HepG2 (cell line): ENCODE measurements around the gene MBD3L3. TPM values are rescaled to one million over a fixed set of nuclear protein-coding genes. Genes with fewer than 3 reads are reported as not detected.

Experiments used
- ATF7-NPFF ChIP-seq: sonication (generic); formaldehyde crosslinking; IDR thresholded peaks from 2 replicates; pipeline ENCODE4 v1.8.1; 2023; ENCODE audit warnings: mild to moderate bottlenecking, low read depth, missing genetic modification reagents, moderate library complexity
- ATM ChIP-seq: fragments of 450-650 bp; IDR thresholded peaks from 2 replicates; pipeline ENCODE4 v1.7.1; 2017; ENCODE audit warnings: mild to moderate bottlenecking, borderline replicate concordance
- FOXA3 ChIP-seq: IDR thresholded peaks from 2 replicates; pipeline ENCODE4 v1.6.1; 2016; ENCODE audit warnings: missing genetic modification reagents, missing compliant biosample characterization
- GABPA ChIP-seq, 2 experiments: IDR thresholded peaks; 2 replicates each; pipeline ENCODE4 v1.6.1; 2011 to 2016; ENCODE audit warnings: low read depth in 2 of 2, low read length in 1 of 2, missing biosample characterization in 1 of 2, missing genetic modification characterization in 1 of 2
- IRF2 ChIP-seq: IDR thresholded peaks from 2 replicates; pipeline ENCODE4 v1.6.1; 2018; ENCODE audit warnings: missing genetic modification reagents, missing compliant biosample characterization
- MIXL1 ChIP-seq: IDR thresholded peaks from 2 replicates; pipeline ENCODE4 v1.6.1; 2016
- NFKB2 ChIP-seq: sonication (generic); formaldehyde crosslinking; IDR thresholded peaks from 2 replicates; pipeline ENCODE4 v1.4.0; 2020; ENCODE audit warnings: missing genetic modification reagents, borderline replicate concordance
- PCBP1 ChIP-seq: fragments of 200-400 bp; formaldehyde crosslinking; IDR thresholded peaks from 2 replicates; pipeline ENCODE4 v1.6.1; 2017; ENCODE audit warnings: mild to moderate bottlenecking, low read depth, low read length, borderline replicate concordance
- PHF21A ChIP-seq: sonication (generic); formaldehyde crosslinking; IDR thresholded peaks from 2 replicates; pipeline ENCODE4 v1.5.0; 2020; ENCODE audit warnings: mild to moderate bottlenecking, missing genetic modification reagents
- ZFP91 ChIP-seq: sonication (generic); formaldehyde crosslinking; IDR thresholded peaks from 2 replicates; pipeline ENCODE4 v1.9.0; 2022; ENCODE audit warnings: missing genetic modification reagents, mild to moderate bottlenecking, borderline replicate concordance
- ZNF292 ChIP-seq: sonication (generic); formaldehyde crosslinking; IDR thresholded peaks from 2 replicates; pipeline ENCODE4 v1.8.1; 2022; ENCODE audit warnings: mild to moderate bottlenecking, low read depth, missing genetic modification reagents, borderline replicate concordance
- ZNF329 ChIP-seq: sonication (generic); formaldehyde crosslinking; IDR thresholded peaks from 2 replicates; pipeline ENCODE4 v1.9.0; 2021; ENCODE audit warnings: low read depth, mild to moderate bottlenecking, missing genetic modification reagents
- ZNF33B ChIP-seq: sonication (generic); formaldehyde crosslinking; IDR thresholded peaks from 2 replicates; pipeline ENCODE4 v1.5.1; 2020; ENCODE audit warnings: mild to moderate bottlenecking, missing genetic modification reagents
- ZNF543 ChIP-seq: sonication (generic); formaldehyde crosslinking; IDR thresholded peaks from 2 replicates; pipeline ENCODE4 v1.4.0; 2020; ENCODE audit warnings: mild to moderate bottlenecking, missing genetic modification reagents
- ZNF605 ChIP-seq: sonication (generic); formaldehyde crosslinking; IDR thresholded peaks from 2 replicates; pipeline ENCODE4 v1.8.0; 2022; ENCODE audit warnings: mild to moderate bottlenecking, missing genetic modification reagents
- polyA plus RNA-seq, 8 experiments: library from polyadenylated mRNA; depleted of rRNA in 3 of 8; stranded (reverse) in 7 of 8; unstranded in 1 of 8; fragments of >200 nt; fragmentation: Illumina TruSeq in 4 of 8; extraction: Trizol in 4 of 8; gene quantifications; 2 replicates each; pipeline versions ENCODE4 v1.2.1 to v1.2.3, GENCODE V29; 2011 to 2016; ENCODE audit warnings: low read depth in 4 of 8, missing spikeins in 1 of 8, mixed read lengths in 1 of 8; ENCODE audit not compliant: insufficient read depth in 1 of 8
- total RNA-seq, 5 experiments: library from RNA; depleted of rRNA; stranded (reverse); fragments of >200 nt; fragmentation: Illumina TruSeq; extraction: Trizol; gene quantifications; 2 replicates each; pipeline ENCODE4 v1.2.3, GENCODE V29; 2016; ENCODE audit warnings: low read depth in 1 of 5
- TF ChIP-seq, protein P1 (sequence below), 2 experiments: sonication (generic) in 1 of 2; formaldehyde crosslinking in 1 of 2; IDR thresholded peaks; 2 replicates each; pipeline versions ENCODE4 v1.4.0 to v1.6.1; 2018 to 2020; ENCODE audit warnings: missing genetic modification reagents in 2 of 2, borderline replicate concordance in 1 of 2, low read depth in 1 of 2, mild to moderate bottlenecking in 1 of 2, missing biosample characterization in 1 of 2

Gene MBD3L3
- total and polyA plus RNA-seq, 2 of the 13 experiments (the other 11 are each of a cell fraction or from before 2014, with no cell fraction given): not detected

DNA sequence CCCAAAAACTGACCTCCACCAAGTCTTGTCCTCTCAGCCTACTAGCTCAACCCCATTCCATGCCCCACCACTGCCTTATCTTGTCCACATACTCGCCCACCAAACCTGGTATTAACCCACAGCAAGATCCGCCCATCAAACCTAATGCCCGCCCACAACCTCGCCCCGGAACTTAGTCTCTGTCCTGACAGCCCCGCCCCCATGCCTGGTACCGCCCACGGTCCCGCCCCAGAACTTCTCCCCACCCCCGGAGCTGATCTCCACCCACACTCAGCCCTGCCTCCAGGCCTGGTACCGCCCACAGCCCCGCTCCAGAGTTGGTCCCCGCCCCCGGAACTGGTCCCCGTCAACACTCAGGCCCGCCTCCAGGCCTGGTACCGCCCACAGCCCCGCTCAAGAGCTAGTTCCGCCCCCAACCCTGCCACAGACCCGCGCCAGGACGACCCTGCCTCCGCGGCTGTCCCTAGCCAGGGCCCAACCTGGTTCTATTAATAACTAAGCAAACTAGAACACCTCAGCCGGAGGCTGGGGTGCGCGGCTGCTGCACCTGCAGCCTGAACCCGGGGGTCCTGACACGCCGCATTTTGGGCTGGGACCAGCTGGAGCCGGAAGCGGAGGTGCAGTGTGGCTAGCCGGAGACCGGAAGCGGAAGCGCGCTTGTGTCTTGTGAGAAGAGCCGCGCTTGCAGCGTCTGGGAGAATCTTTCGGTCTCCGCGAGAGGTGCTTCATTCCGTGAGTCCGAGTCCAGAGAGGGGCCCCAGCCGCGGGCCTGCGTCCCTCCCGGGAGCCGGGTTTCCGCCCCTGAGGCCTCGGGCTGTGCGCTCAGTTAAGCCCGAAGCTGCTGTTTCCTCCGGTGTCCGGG lies 10.8 kb upstream of the MBD3L3 start, which contains the start of gene ZNF557 (continued):
- peak; percentile 62; the same call in 1 of the 2 replicates for TF ChIP-seq NFKB2 (CRISPR knock-in tag)
- peak; percentile 81; the same call in 1 of the 2 replicates for TF ChIP-seq ZFP91 (CRISPR knock-in tag)
- TF ChIP-seq ZNF292: no peak
- peak; percentile 34; the same call in 1 of the 2 replicates for TF ChIP-seq ZNF605 (CRISPR knock-in tag)
- no peak for TF ChIP-seq ATM
- TF ChIP-seq IRF2 (CRISPR knock-in tag): peak; percentile 71
- peak; percentile 83; the same call in 1 of the 2 replicates for TF ChIP-seq PCBP1
- no peak; the same call in 1 of the 2 replicates for TF ChIP-seq FOXA3 (CRISPR knock-in tag)
- no peak; the same call in 1 of the 2 replicates for TF ChIP-seq ATF7-NPFF (CRISPR knock-in tag)
- TF ChIP-seq MIXL1 (CRISPR knock-in tag): no peak
- 0 out of 2 replicates have a peak, but pooled peaks have one; percentile 47 for TF ChIP-seq ZNF329 (CRISPR knock-in tag)
- TF ChIP-seq GABPA (IDR thresholded peaks at IDR 0.05; ENCODE audit: low read depth, low read length): peak; percentile 89
- TF ChIP-seq GABPA (CRISPR knock-in tag; IDR thresholded peaks at IDR 0.05; ENCODE audit: low read depth): peak; percentile 96
- peak; percentile 43; the same call in 1 of the 2 replicates for TF ChIP-seq PHF21A (CRISPR knock-in tag)
- TF ChIP-seq, protein P1, sequence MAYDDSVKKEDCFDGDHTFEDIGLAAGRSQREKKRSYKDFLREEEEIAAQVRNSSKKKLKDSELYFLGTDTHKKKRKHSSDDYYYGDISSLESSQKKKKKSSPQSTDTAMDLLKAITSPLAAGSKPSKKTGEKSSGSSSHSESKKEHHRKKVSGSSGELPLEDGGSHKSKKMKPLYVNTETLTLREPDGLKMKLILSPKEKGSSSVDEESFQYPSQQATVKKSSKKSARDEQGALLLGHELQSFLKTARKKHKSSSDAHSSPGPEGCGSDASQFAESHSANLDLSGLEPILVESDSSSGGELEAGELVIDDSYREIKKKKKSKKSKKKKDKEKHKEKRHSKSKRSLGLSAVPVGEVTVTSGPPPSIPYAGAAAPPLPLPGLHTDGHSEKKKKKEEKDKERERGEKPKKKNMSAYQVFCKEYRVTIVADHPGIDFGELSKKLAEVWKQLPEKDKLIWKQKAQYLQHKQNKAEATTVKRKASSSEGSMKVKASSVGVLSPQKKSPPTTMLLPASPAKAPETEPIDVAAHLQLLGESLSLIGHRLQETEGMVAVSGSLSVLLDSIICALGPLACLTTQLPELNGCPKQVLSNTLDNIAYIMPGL (CRISPR knock-in tag; IDR thresholded peaks at IDR 0.05; ENCODE audit: borderline replicate concordance in 1 of 2, low read depth in 1 of 2): peak in 1 of 2 experiments; percentile 54; a peak in 1 of 4 replicates
- TF ChIP-seq ZNF543 (CRISPR knock-in tag): peak; percentile 23; the same call in 1 of the 2 replicates
- TF ChIP-seq ZNF33B: 0 out of 2 replicates have a peak, but pooled peaks have one; percentile 35
